Measurements from ENCODE around the gene OBP2A.

DNA sequence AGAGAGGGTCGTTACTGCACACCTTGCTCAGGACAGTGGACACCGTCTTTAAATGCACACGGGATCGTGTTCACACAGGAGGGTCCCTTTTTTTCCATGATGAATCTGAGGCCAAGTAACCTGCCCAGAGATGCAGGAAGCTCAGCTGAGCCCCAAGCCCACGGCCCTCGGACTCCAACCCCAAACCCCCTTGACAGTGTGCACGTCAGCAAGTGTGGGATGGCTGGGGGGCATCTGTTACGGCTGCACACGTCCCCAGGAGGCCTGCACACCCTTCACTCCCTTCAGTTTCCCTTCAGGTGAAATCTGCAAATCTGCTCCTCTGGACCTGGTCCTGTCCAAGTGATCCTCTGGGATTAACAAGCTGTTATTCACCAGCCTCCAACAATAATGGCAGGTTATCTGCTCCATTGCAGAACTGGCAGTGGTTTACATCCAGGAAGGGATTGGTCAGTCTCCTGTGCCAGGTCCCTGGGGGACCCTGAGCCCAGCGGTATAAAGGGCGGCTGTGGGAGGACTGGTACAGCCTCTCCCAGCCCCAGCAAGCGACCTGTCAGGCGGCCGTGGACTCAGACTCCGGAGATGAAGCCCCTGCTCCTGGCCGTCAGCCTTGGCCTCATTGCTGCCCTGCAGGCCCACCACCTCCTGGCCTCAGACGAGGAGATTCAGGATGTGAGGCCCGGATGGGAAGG, 24.9 kb upstream of the OBP2A start, which contains the start of gene LCN1:
- TF ChIP-seq, protein P1, sequence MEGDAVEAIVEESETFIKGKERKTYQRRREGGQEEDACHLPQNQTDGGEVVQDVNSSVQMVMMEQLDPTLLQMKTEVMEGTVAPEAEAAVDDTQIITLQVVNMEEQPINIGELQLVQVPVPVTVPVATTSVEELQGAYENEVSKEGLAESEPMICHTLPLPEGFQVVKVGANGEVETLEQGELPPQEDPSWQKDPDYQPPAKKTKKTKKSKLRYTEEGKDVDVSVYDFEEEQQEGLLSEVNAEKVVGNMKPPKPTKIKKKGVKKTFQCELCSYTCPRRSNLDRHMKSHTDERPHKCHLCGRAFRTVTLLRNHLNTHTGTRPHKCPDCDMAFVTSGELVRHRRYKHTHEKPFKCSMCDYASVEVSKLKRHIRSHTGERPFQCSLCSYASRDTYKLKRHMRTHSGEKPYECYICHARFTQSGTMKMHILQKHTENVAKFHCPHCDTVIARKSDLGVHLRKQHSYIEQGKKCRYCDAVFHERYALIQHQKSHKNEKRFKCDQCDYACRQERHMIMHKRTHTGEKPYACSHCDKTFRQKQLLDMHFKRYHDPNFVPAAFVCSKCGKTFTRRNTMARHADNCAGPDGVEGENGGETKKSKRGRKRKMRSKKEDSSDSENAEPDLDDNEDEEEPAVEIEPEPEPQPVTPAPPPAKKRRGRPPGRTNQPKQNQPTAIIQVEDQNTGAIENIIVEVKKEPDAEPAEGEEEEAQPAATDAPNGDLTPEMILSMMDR (conservative IDR thresholded peaks at IDR 0.05; ENCODE audit: low read length), result no peak
- no peak for TF ChIP-seq EZH2phosphoT487 (IDR thresholded peaks at IDR 0.05; ENCODE audit: borderline replicate concordance, low read depth, low read length)
